GM12878 (cell line): ENCODE measurements around the gene HSPB8. TPM values are rescaled to one million over a fixed set of nuclear protein-coding genes. Genes with fewer than 3 reads are reported as not detected.
"Not testable (repeated sequence)": the region's sequence is repeated elsewhere in the genome, so short reads cannot be mapped to it uniquely, and the experiment has no call there.

Source experiments
- ATAC-seq: fragments of 200-7000 bp; cut with Tn5 transposase; 3 replicates; pipeline ENCODE4 v1.9.1; 2020; ENCODE audit warnings: mild to moderate bottlenecking, moderate library complexity
- BruUV-seq: library from RNA; stranded (reverse); fragments of 400-500 nt; replicated peaks from 2 replicates; lab custom pipeline; 2021; lab: Mats Ljungman, UMichigan
- CTCF ChIA-PET: fragments of 300-600 bp; sonication (Branson Sonifier 250); formaldehyde crosslinking; extraction: SDS; loops from one replicate; lab custom pipeline; 2021; ENCODE audit warnings: inconsistent platforms; lab: Yijun Ruan, JAX
- POLR2A ChIA-PET: fragments of 350-600 bp; formaldehyde crosslinking; extraction: SDS; loops from one replicate; lab custom pipeline; 2021; ENCODE audit warnings: inconsistent platforms; lab: Charles Lee
- RAD21 ChIA-PET: fragments of 300-600 bp; sonication (Branson Sonifier 250); formaldehyde crosslinking; loops from one replicate; lab custom pipeline; 2023; ENCODE audit warnings: antibody characterized with exemption; ENCODE audit not compliant: unreplicated experiment; lab: Charles Lee
- SMC1A ChIA-PET: fragments of 300-600 bp; sonication (Branson Sonifier 250); formaldehyde crosslinking; loops from one replicate; lab custom pipeline; 2023; ENCODE audit not compliant: unreplicated experiment, uncharacterized antibody; lab: Charles Lee
- DNase-seq: peaks from one replicate; pipeline ENCODE4 v3.0.0-alpha.2; 2011; ENCODE audit warnings: low read depth, low spot score
- FAIRE-seq: peaks from 3 replicates; lab custom pipeline; 2011; peaks lifted over from hg19 to GRCh38; lab: Jason Lieb, UNC
- H2AFZ ChIP-seq: 2 replicates; pipeline ENCODE4 v1.6.0; 2011; ENCODE audit warnings: low read depth, low read length, control low read depth; ENCODE audit not compliant: control insufficient read depth
- H3K27ac ChIP-seq: 2 replicates; pipeline ENCODE4 v1.5.1; 2011; ENCODE audit warnings: control low read depth; ENCODE audit not compliant: control insufficient read depth, insufficient read depth
- H3K27me3 ChIP-seq, 2 experiments: replicated peaks in 1 of 2; 2 replicates each; pipeline versions ENCODE4 v1.6.0 to v1.6.1; 2011; ENCODE audit warnings: low read length in 1 of 2; ENCODE audit not compliant: control insufficient read depth in 2 of 2, insufficient read depth in 2 of 2
- H3K36me3 ChIP-seq, 2 experiments: 2 replicates each; pipeline ENCODE4 v1.5.1; 2011; ENCODE audit warnings: low read length in 1 of 2; ENCODE audit not compliant: control insufficient read depth in 2 of 2, insufficient read depth in 2 of 2
- H3K4me1 ChIP-seq: 2 replicates; pipeline ENCODE4 v1.6.1; 2011; ENCODE audit warnings: mild to moderate bottlenecking, low read length, moderate library complexity, mixed read lengths; ENCODE audit not compliant: control insufficient read depth, insufficient read depth
- H3K4me2 ChIP-seq: 2 replicates; pipeline ENCODE4 v1.6.0; 2011; ENCODE audit warnings: control low read depth; ENCODE audit not compliant: control insufficient read depth, insufficient read depth
- H3K4me3 ChIP-seq: fragments of 200-600 bp; sonication (generic); 2 replicates; pipeline ENCODE4 v1.5.1; 2016
- H3K79me2 ChIP-seq: 2 replicates; pipeline ENCODE4 v1.6.0; 2011; ENCODE audit warnings: low read length; ENCODE audit not compliant: control insufficient read depth, insufficient read depth
- H3K9ac ChIP-seq: 2 replicates; pipeline ENCODE4 v1.8.0; 2011; ENCODE audit warnings: low read length, control low read depth, mixed read lengths; ENCODE audit not compliant: control insufficient read depth, insufficient read depth
- H3K9me3 ChIP-seq: replicated peaks from 3 replicates; pipeline ENCODE4 v1.5.1; 2011; ENCODE audit warnings: mild to moderate bottlenecking, low read length; ENCODE audit not compliant: control insufficient read depth, insufficient read depth
- H4K20me1 ChIP-seq: 2 replicates; pipeline ENCODE4 v1.6.0; 2011; ENCODE audit not compliant: control insufficient read depth, insufficient read depth
- ESRRA ChIP-seq: IDR thresholded peaks from 2 replicates; pipeline ENCODE4 v1.6.1; 2012; ENCODE audit warnings: mild to moderate bottlenecking, low read length, improper control_type of control experiment
- PAX5 ChIP-seq: IDR thresholded peaks from 2 replicates; pipeline ENCODE4 v1.6.1; 2011; ENCODE audit warnings: low read depth, low read length, borderline replicate concordance
- WGBS: methylation state at CpG from one replicate; pipeline ENCODE4 v1.1.6; 2016; ENCODE audit warnings: low lambda C conversion rate; ENCODE audit not compliant: insufficient replicate concordance, insufficient coverage; ENCODE audit errors: missing lambda C conversion rate; 5-methylcytosine and 5-hydroxymethylcytosine counted together
- in situ Hi-C: fragments of 300-500 bp; cut with MboI; formaldehyde crosslinking; loops from 9 replicates; pipeline ENCODE4 v1.14.3; 2018; ENCODE audit warnings: mixed read lengths
- intact Hi-C: fragments of 100-400 bp; cut with micrococcal nuclease; formaldehyde crosslinking; loops from one replicate; pipeline ENCODE4 v1.14.2; 2022; ENCODE audit not compliant: unreplicated experiment
- polyA plus RNA-seq, 11 experiments: library from polyadenylated mRNA; depleted of rRNA in 4 of 11; unstranded in 6 of 11; stranded (reverse) in 5 of 11; fragments of >200 nt; fragmentation: Nextera tagmentation in 4 of 11; fragmentation: Illumina TruSeq in 1 of 11; extraction: Ambion mirVana in 4 of 11; extraction: Trizol in 1 of 11; gene quantifications; 1 replicate in 1 of 11; 2 replicates in 10 of 11; pipeline versions ENCODE4 v1.2.1 to v1.2.3, GENCODE V29; 2011 to 2016; ENCODE audit warnings: inconsistent platforms in 2 of 11, missing spikeins in 2 of 11, low read depth in 1 of 11
- total RNA-seq, 4 experiments: library from RNA; depleted of rRNA in 3 of 4; stranded (reverse); fragments of >200 nt in 3 of 4; fragmentation: Illumina TruSeq in 1 of 4; extraction: Trizol in 1 of 4; gene quantifications; 2 replicates each; pipeline versions ENCODE4 v1.2.1 to v1.2.3, GENCODE V29; 2013 to 2021

HSPB8 gene
- total and polyA plus RNA-seq, 10 of the 15 experiments (the other 5 are each of a cell fraction or from before 2014, with no cell fraction given), result 0.10 TPM; not detected in 9

DNA sequence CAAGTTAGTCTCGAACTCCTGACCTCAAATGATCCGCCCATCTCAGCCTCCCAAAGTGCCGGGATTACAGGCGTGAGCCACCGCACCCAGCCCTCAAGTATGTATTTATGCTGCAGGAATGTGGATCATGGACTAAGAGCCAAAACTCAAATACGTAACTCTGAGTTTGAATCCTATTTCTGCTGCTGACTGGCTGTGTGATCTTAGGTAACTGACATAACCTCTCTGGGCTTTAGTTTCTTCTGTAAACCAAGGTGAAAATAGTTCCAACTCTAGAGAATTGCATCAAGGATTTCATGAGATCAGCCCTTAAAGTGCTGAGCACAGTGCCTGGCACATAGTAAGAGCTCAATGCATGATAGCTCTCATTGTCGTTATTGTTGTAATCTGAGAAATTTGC is 37.4 kb downstream of the HSPB8 start:
- ATAC-seq, result no peak
- Histone ChIP-seq H3K9me3 (no peaks in the 10 kb centered on the region), H3K36me3 (no peaks in the 10 kb centered on the region), H3K9ac (no peak overlapping the region), H3K27me3 (no peaks in the 10 kb centered on the region), H3K27ac (no peak overlapping the region), H3K79me2 (no peaks in the 10 kb centered on the region), H3K4me3 (no peak overlapping the region), H3K4me1 (no peaks in the 10 kb centered on the region), H3K4me2 (no peak overlapping the region), H4K20me1 (no peaks in the 10 kb centered on the region), H2AFZ (no peak overlapping the region)
- ChIA-PET RAD21 (no interaction called here), SMC1A (no interaction called here), CTCF (interaction anchor here (0.6 kb wide), 1 partner anchor 13 kb away, joined by 3 read pairs; no protein-coding TSS in a partner anchor), POLR2A (no interaction called here)
- intact Hi-C loops (no loop called here), in situ Hi-C loops (no loop called here)
- WGBS, result 48% methylated on average over 7 of the region's 7 CpGs
- TF ChIP-seq ESRRA, result no peak
- no peak for TF ChIP-seq PAX5
- BruUV-seq, result no TSS peak
- FAIRE-seq, result no peak
- DNase-seq, result no peak

DNA sequence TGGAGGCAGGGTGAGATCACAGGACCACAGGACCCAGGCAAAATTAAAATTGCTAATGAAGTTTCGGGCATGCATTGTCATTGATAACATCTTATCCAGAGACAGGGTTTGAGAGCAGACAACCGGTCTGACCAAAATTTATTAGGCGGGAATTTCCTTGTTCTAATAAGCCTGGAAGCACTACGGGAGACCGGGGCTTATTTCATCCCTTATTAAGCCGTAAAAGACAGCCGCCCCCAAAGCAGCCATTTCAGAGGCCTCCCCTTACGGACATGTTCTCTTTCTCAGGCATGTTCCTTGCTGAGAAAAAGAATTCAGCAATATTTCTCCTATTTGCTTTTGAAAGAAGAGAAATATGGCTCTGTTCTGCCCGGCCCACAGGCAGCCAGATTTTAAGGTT is 40.1 kb downstream of the HSPB8 start:
- ATAC-seq, H3K4me2 ChIP-seq, H4K20me1 ChIP-seq, DNase-seq, RAD21 ChIA-PET, H3K4me1 ChIP-seq, SMC1A ChIA-PET, intact Hi-C loops, H3K27ac ChIP-seq, H3K27me3 ChIP-seq, H3K4me3 ChIP-seq, in situ Hi-C loops, H3K36me3 ChIP-seq, H3K9me3 ChIP-seq, POLR2A ChIA-PET, BruUV-seq, H3K79me2 ChIP-seq, H2AFZ ChIP-seq, FAIRE-seq, CTCF ChIA-PET, H3K9ac ChIP-seq: not testable (repeated sequence)
- WGBS, result 61% methylated on average over 9 of the region's 9 CpGs
